HepG2 (cell line): Measurements from ENCODE around the gene DYSF. TPM values are rescaled to one million over a fixed set of nuclear protein-coding genes. Genes with fewer than 3 reads are reported as not detected.

Experiments used
- CHD4 ChIP-seq: fragments of 200-600 bp; sonication (generic); IDR thresholded peaks from 2 replicates; pipeline ENCODE4 v1.7.0; 2017; ENCODE audit warnings: mild to moderate bottlenecking, low read length, borderline replicate concordance
- GATAD2A ChIP-seq: IDR thresholded peaks from 2 replicates; pipeline ENCODE4 v1.6.1; 2016
- MAZ ChIP-seq, 2 experiments: sonication (generic) in 1 of 2; formaldehyde crosslinking in 1 of 2; IDR thresholded peaks; 2 replicates each; pipeline versions ENCODE4 v1.5.0 to v1.6.1; 2012 to 2020; ENCODE audit warnings: low read depth in 2 of 2, mild to moderate bottlenecking in 2 of 2, borderline replicate concordance in 1 of 2, improper control_type of control experiment in 1 of 2, low read length in 1 of 2, missing genetic modification reagents in 1 of 2, moderate library complexity in 1 of 2
- MIER2 ChIP-seq: IDR thresholded peaks from 2 replicates; pipeline ENCODE4 v1.6.1; 2016; ENCODE audit warnings: missing biosample characterization, missing genetic modification reagents
- NONO ChIP-seq, 2 experiments: fragments of 450-650 bp in 1 of 2; sonication (generic) in 1 of 2; formaldehyde crosslinking in 1 of 2; IDR thresholded peaks in 1 of 2; conservative IDR thresholded peaks in 1 of 2; 2 replicates each; pipeline versions ENCODE4 v1.6.1 to v1.8.0; 2017 to 2022; ENCODE audit warnings: mild to moderate bottlenecking in 1 of 2, missing genetic modification reagents in 1 of 2, moderate library complexity in 1 of 2
- NR1H2 ChIP-seq: sonication (generic); formaldehyde crosslinking; IDR thresholded peaks from 2 replicates; pipeline ENCODE4 v1.8.1; 2022; ENCODE audit warnings: low read depth, missing genetic modification reagents, borderline replicate concordance
- RBM22 ChIP-seq: fragments of 200-400 bp; formaldehyde crosslinking; optimal IDR thresholded peaks from 2 replicates; pipeline ENCODE3; 2017; ENCODE audit warnings: mild to moderate bottlenecking, low read length, moderate library complexity
- TEAD3 ChIP-seq: optimal IDR thresholded peaks from 2 replicates; pipeline ENCODE3; 2016; ENCODE audit warnings: borderline replicate concordance
- THYN1 ChIP-seq: sonication (generic); formaldehyde crosslinking; IDR thresholded peaks from 2 replicates; pipeline ENCODE4 v1.8.1; 2023; ENCODE audit warnings: low read depth, mild to moderate bottlenecking, moderate library complexity, missing genetic modification reagents, borderline replicate concordance
- ZMYM4 ChIP-seq: sonication (generic); formaldehyde crosslinking; IDR thresholded peaks from 2 replicates; pipeline ENCODE4 v1.8.1; 2023; ENCODE audit warnings: mild to moderate bottlenecking, missing genetic modification reagents
- ZNF256 ChIP-seq: sonication (generic); formaldehyde crosslinking; conservative IDR thresholded peaks from 2 replicates; pipeline ENCODE4 v1.4.0; 2020; ENCODE audit warnings: missing genetic modification reagents
- ZNF318 ChIP-seq: sonication (generic); formaldehyde crosslinking; IDR thresholded peaks from 2 replicates; pipeline ENCODE4 v1.4.0; 2020; ENCODE audit warnings: mild to moderate bottlenecking, missing genetic modification reagents
- ZNF629 ChIP-seq: sonication (generic); formaldehyde crosslinking; conservative IDR thresholded peaks from 2 replicates; pipeline ENCODE4 v1.5.0; 2020; ENCODE audit warnings: missing genetic modification reagents
- ZNF674 ChIP-seq: sonication (generic); formaldehyde crosslinking; IDR thresholded peaks from 2 replicates; pipeline ENCODE4 v1.5.0; 2020; ENCODE audit warnings: low read depth, mild to moderate bottlenecking, missing genetic modification reagents
- ZNF703 ChIP-seq: sonication (generic); formaldehyde crosslinking; IDR thresholded peaks from 2 replicates; pipeline ENCODE4 v1.5.1; 2020; ENCODE audit warnings: missing genetic modification reagents, mild to moderate bottlenecking, moderate library complexity, borderline replicate concordance
- polyA plus RNA-seq, 8 experiments: library from polyadenylated mRNA; depleted of rRNA in 3 of 8; stranded (reverse) in 7 of 8; unstranded in 1 of 8; fragments of >200 nt; fragmentation: Illumina TruSeq in 4 of 8; extraction: Trizol in 4 of 8; gene quantifications; 2 replicates each; pipeline versions ENCODE4 v1.2.1 to v1.2.3, GENCODE V29; 2011 to 2016; ENCODE audit warnings: low read depth in 4 of 8, missing spikeins in 1 of 8, mixed read lengths in 1 of 8; ENCODE audit not compliant: insufficient read depth in 1 of 8
- total RNA-seq, 5 experiments: library from RNA; depleted of rRNA; stranded (reverse); fragments of >200 nt; fragmentation: Illumina TruSeq; extraction: Trizol; gene quantifications; 2 replicates each; pipeline ENCODE4 v1.2.3, GENCODE V29; 2016; ENCODE audit warnings: low read depth in 1 of 5
- TF ChIP-seq, protein P1 (sequence below): IDR thresholded peaks from 2 replicates; pipeline ENCODE4 v1.6.1; 2012; ENCODE audit warnings: inconsistent platforms
- TF ChIP-seq, protein P2 (sequence below): IDR thresholded peaks from 2 replicates; pipeline ENCODE4 v1.6.1; 2016; ENCODE audit warnings: missing biosample characterization, missing genetic modification reagents, low read depth
- TF ChIP-seq, protein P3 (sequence below): sonication (generic); formaldehyde crosslinking; IDR thresholded peaks from 2 replicates; pipeline ENCODE4 v1.5.0; 2020; ENCODE audit warnings: missing genetic modification reagents

DYSF gene
- total and polyA plus RNA-seq, 2 of the 13 experiments (the other 11 are each of a cell fraction or from before 2014, with no cell fraction given) = 0.15 to 2.4 TPM

- TF ChIP-seq ZNF318 (CRISPR knock-in tag) = no peak
- TF ChIP-seq, protein P1, sequence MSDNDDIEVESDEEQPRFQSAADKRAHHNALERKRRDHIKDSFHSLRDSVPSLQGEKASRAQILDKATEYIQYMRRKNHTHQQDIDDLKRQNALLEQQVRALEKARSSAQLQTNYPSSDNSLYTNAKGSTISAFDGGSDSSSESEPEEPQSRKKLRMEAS = no peak
- TF ChIP-seq ZNF674 (CRISPR knock-in tag) = no peak
- no peak for TF ChIP-seq MAZ (IDR thresholded peaks at IDR 0.05; ENCODE audit: borderline replicate concordance, low read depth, low read length)
- no peak for TF ChIP-seq MAZ (CRISPR knock-in tag; IDR thresholded peaks at IDR 0.05; ENCODE audit: low read depth)
- no peak for TF ChIP-seq MIER2 (CRISPR knock-in tag)
- no peak for TF ChIP-seq NONO (IDR thresholded peaks at IDR 0.05)
- TF ChIP-seq NONO (CRISPR knock-in tag; conservative IDR thresholded peaks at IDR 0.05) = no peak
- no peak for TF ChIP-seq THYN1 (CRISPR knock-in tag)
- peak; percentile 51; the same call in 1 of the 2 replicates for TF ChIP-seq ZNF629 (CRISPR knock-in tag)
- no peak for TF ChIP-seq RBM22
- TF ChIP-seq CHD4 = no peak
- no peak for TF ChIP-seq NR1H2 (CRISPR knock-in tag)
- peak; percentile 51; the same call in 1 of the 2 replicates for TF ChIP-seq GATAD2A
- TF ChIP-seq ZNF256 = no peak
- TF ChIP-seq ZNF703 = no peak
- TF ChIP-seq, protein P2, sequence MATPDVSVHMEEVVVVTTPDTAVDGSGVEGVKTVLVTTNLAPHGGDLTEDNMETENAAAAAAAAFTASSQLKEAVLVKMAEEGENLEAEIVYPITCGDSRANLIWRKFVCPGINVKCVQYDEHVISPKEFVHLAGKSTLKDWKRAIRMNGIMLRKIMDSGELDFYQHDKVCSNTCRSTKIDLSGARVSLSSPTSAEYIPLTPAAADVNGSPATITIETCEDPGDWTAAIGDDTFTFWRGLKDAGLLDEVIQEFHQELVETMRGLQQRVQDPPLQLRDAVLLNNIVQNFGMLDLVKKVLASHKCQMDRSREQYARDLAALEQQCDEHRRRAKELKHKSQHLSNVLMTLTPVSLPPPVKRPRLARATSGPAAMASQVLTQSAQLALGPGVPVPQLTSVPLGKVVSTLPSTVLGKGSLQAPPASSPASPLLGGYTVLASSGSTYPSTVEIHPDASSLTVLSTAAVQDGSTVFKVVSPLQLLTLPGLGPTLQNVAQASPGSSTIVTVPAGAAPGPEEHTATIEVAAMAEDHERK = no peak
- 0 out of 2 replicates have a peak, but pooled peaks have one; percentile 34 for TF ChIP-seq ZMYM4 (CRISPR knock-in tag)
- TF ChIP-seq TEAD3 = no peak
- TF ChIP-seq, protein P3, sequence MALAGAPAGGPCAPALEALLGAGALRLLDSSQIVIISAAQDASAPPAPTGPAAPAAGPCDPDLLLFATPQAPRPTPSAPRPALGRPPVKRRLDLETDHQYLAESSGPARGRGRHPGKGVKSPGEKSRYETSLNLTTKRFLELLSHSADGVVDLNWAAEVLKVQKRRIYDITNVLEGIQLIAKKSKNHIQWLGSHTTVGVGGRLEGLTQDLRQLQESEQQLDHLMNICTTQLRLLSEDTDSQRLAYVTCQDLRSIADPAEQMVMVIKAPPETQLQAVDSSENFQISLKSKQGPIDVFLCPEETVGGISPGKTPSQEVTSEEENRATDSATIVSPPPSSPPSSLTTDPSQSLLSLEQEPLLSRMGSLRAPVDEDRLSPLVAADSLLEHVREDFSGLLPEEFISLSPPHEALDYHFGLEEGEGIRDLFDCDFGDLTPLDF = no peak
Measured at GRCh38 chr2:71720596-71721361, 267.4 kb downstream of the DYSF start (continued).
